Stimulated activated CD4-positive, alpha-beta T cell treated with anti-CD3 and anti-CD28 coated beads, Interleukin-15, amount 100 ng/mL, for 1 hour (primary cell): Measurements from ENCODE around the gene ILDR2.

Experiments used
- DNase-seq, 2 donors: peaks; one replicate each; pipeline ENCODE4 v3.0.0-alpha.2; 2020; ENCODE audit warnings: low read depth in 1 of 2, low spot score in 1 of 2

Gene ILDR2

DNA sequence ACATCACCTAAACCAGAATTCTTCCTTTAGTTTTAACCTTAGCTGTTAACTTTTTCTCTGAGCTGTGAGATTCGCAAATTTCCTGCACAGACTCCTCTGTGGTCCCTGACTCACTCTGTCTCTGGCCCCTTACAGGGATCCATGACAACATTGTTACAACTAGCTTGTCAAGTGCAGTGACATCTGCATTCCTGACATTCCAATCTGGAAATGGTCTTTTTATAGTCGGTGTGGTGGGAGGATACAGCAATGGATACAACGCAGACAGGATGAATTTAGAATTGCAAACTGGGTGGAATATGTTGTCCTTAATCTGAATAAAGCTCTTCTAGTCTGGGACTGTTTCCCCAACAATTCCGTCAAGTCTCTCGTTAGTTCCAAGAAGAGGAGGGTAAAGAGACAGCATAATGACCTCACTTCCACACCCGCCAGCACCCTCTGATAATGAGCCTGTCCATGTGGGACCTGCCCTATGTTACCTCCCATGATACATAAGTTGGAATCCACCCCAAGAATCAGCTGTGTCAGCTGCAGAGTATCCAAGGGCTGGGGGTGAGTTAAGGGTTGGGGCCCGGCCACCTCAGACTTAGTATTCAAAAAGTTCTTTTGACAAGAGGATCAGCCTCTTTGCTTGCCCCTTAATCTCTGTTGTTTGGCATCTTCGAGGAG is 49.4 kb downstream of the ILDR2 start:
- no peak for DNase-seq

DNA sequence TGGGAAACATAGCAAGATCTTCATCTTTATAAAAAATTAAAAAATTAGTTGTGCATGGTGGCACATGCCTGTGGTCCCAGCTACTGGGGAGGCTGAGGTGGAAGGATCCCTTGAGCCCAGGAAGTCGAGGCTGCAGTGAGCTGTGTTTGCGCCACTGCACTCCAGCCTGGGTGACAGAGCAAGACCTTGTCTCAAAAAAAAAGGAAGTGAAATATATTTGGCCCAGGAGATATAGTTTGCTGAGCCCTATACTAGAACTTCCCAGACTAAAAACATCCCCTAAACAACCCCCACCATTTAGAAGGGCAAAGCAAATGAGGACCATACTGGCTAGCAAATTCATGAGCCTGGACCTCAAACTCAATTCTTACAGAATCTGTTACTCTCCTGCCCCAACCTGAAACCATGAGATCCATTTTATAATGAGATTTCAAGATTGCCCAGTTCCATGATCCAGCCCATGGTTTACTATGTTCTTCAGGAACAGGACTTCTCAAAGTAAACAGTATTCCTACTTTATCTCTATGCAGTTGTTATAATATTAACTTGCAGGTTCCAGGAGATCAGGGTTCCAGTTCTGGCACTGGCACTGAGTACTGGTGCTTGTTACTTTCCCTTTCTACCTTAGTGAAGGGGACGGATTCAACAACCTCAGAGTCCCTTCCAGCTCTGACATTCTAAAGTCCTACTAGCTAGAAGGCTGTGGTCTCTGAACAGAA is 50.4 kb downstream of the ILDR2 start:
- no peak for DNase-seq

DNA sequence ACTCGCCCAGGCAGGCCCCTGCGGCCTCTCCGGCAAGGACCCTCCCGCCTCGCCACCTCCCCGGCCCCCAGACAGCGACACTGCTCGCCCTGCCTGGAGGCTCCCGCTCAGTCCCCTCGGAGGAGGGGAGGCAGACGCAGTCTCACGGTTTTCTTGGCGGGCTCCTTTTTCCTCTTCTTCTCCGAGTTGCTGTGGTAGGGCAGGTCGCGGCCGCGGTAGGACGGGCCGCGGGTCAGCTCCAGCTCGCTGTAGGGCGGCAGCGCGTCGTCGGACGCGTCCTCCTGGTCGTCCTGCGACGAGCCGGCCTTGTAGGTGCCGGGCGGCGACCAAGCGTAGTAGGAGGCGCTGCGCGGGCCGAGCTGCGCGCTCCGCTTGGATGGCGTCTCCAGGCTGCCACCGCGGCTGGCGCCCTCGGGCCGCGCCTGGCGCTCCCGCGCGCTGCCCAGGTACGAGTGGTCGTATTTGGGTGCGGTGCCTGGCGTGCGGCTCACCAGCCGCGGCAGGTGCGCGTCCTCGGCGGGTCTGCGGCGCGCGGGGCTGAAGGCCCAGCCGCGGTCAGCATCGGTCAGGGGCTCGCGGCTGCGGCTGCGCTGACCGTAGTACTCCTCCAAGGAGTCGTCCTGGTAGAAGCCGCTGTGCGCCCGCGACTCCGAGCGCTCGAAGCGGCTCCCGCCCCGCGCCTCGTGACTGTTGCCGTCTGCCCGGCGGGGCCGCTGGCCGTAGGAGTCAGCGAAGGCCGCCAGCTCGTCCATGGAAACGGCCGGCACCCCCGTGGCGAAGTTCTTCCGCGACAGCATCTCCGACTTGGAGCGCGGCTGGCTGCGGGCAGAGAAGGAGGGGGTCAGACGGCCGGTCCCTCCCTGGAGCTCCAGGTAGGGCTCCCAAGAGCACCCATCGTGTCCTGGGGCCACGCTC is 54.5 kb downstream of the ILDR2 start:
- DNase-seq = no peak

DNA sequence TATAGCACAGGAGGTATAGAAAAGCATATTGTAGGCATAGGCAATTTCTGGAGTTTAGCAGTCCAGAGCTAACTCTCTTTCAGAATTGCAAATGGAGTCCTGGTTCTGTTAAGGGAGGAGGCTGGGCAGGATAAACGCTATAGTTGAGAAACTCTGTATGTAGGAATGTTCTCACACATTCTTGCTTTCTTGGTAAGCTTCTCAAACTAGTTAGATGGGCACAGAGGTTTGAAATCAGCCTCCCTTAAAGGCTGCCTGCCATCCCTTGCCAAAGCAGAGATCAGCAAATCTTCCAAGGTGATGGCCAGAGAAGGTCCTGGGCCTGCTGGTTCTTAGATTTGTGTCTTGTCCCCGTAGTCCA is 56.4 kb downstream of the ILDR2 start:
- DNase-seq = no peak

DNA sequence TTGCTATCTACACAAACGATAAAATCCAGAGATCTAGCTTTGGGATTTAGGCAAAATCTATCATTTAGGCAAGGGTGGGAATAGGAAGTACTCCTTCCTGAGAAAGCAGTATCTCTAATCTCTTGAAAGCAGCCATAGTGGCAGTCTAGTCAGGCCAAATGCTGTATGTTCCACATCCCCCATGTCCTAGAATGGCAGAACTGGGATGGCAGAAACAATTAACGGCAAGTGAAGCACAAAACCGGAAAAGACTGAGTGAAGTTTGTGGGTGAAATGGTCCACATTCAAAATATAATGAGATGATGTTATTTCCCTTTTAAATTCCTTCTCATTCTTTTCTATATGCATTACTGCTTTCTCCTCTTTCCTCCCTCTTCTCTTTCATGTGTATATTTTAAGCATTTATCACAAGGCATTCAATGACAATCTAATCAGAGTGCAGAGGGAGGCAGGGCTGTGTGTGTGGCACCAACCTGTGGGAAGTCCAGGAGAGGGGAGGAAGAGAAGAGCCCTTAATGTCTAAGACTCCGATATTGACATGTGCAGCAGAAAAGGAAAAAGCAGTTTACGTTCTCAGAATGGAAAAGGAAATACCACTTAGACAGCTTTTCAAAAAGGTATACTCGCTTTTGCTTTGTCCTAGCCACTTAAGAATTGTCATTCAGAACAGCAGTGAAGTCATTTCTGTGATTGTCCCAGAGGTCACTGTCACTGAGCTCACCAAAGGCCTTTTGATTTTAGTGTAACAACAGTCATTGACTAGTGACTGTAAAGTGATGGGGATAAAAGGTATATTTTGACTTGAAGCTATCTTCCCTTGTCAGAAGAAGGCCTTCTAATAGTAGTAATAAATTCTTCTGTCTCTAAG is 57.0 kb downstream of the ILDR2 start:
- no peak for DNase-seq

DNA sequence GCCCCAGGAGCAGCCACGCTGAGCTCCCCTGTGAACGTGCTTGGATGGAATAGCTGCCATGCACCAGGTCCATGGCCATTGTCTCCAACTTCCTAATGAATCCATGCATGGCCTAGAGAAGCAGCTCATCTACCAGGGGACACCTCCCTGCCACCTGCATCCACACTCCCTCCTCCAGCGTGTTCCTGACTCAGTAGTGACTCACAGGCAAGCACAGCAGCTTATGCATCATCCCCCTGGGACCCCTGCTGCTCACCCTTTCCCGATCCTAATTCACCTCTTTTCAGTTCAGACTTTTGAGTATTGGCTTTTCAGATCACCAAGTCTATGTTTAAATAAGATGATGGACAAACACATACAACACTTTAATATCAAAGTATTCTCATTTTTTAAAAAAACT is 59.4 kb downstream of the ILDR2 start:
- DNase-seq = no peak

DNA sequence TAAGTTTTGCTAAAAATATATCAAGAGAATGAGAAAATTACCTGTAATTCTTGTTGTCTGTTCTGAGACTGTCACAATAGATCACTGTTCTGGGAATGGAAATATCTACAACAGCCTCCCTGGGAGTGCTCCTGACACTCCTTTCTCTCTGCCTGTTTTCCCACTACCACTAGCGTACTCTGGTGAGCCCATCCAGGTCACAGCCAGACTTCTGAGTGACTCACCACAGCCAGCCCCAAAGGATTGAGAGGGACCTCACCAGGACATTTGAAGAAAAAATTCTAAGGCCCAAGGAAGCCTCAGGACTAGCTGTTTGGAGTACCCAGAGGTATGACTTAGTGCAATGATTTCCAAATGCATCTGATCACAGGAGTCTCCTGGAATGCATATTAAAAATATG is 60.3 kb downstream of the ILDR2 start:
- DNase-seq = no peak

DNA sequence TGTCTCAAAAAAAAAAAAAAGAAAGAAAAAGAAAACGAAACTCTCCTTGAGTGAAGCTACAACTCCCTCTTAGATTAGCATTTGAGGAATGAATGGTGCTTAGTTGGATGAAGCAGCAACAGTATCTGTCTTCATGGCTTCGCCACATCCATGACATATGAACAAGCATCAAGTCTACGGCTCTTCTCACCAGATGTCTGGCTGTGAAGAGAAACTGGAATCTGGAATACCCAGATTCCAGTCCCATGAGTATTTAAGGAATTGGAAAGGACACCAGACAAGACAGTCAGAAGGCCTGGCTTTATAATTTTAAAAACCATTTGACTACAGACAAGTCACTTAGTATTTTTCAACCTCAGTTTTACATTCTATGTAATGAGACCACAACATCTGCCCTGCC is 61.2 kb downstream of the ILDR2 start:
- no peak for DNase-seq

DNA sequence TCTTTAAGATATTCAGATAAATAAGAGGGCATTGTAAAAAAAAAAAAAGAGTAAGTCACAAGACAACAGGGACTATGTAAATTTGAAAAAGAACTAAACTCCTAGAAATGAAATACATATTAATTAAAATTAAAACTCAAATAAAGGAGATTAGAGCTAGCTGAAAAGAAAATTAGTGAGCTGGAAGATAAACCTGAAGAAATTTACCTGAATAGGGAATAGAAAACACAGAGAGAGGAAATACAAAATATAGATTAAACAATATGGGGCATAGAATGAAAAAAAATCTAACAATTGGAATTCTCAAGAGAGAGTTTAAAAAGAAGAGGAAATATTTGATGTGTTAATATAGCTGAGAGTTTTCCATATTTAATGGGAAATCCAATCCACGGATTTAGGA is 63.7 kb downstream of the ILDR2 start:
- DNase-seq = no peak

DNA sequence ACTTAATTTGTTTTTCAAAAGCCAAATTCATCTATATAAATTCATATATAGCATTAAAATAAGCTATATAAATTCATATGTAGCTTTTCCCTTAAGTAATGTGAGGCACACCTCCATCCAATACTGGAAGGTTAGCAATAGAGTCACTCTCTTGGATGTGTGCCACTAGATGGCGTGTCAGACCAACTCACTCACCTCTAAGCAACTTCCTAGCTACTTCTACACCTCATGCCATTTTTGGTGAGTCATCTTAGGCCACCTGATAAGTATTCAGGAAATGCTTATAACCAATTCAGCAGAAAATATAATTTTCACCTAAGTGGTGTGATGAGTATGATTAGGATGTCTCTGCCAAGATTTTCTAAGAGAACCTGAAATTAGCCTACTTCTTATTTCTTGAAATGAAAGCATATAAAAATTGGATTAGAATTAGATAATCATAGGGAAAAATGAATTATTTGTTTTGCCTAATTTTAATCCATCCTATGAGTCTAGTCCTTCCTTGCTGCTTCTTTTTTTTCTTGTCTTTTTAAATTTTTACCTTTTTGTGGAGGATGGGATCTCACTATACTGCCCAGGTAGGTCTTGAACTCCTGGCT is 64.8 kb downstream of the ILDR2 start:
- DNase-seq = peak; percentile 37 to 48

DNA sequence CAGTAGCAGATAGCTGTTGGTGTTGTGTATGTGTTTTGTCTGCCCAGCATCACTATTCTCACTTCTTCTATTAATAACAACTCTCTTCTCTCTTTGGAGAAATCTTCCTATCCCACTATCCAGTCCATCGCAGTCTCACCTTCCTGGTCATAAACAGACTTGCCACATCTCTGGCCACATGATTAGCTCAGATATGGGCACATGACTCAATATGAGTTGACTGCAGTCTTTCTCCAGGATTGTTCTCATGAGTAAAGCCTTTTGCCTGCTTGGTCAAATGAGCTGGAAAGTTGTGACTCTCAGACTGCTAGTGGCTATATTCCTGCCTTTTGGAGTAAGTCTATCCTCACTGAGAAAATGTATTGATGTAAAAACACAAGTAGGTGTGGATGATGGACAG is 66.4 kb downstream of the ILDR2 start:
- no peak for DNase-seq

DNA sequence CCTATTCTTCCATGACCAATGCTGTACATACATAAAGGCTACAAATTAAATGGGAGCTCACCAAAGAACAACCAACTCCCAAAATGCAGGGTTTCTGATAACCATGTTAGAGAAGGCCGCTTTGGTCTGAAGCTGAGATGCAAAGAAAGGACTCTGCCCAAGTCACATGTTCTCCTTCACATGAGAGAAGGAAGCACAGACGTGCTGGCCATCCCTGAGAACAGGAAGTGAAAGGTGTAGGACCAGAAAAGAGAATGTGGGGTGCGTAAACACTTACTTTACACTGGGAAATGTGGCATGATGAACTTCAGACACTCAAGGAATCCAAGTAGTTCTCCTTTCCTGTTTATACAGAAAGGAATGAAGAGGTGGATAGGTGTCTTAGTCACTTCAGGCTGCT is 67.6 kb downstream of the ILDR2 start:
- no peak for DNase-seq

DNA sequence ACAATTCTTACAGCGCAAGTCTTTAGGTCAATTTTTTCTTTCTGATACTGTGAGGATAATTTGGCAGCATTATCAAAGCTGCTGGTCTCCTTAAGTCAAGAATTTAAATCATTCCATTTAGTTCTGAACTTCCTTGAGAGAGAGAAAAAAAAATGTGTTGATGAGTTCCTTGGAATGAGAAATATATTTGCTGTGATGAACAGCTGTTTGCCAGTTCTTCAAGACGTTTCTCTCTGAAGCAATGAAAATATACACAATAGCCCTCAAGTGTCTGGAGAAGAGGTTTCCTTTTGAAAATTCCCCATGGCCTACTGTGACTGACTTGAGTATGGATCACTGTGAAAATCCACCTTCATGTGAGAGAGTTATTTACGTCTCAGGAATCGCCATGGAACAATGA is 68.3 kb downstream of the ILDR2 start:
- DNase-seq = no peak

DNA sequence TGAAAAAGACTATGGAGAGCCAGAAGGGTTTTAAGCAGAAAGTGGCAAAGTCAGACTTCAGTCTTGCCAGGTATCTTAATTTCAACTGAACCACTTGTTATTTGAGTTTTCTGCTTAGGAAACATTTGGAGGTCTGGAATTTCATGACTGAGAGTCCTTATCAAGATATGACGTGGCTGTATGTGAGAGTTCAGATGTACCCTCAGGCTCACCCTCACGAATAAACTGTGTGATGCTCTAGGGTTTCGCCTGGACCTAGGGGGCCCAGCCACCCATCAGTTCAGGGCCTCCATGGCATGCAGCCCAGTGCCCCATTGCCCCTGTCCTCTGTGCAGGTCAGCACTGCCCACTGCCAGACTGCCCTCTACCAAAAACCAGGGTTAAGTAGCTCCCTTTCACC is 68.7 kb downstream of the ILDR2 start:
- no peak for DNase-seq

DNA sequence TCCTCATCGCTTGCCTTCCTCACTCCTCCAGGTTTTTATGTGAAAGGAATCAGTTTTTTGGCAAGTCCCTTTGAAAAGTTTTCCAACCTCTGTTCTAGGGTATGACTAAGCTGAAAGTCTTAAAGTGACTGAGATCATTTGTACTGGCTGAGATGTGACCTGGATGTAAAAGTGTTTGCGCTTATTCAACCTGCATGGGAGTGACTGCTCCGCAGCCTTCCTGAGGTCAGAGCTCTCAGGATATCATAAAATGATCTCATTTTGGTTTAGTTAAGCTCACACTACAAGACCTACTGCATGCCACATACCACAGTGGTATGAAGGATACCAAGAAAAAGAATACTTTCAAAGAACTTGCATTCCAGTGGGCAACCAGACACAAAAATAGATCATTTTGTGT is 69.4 kb downstream of the ILDR2 start:
- no peak for DNase-seq

DNA sequence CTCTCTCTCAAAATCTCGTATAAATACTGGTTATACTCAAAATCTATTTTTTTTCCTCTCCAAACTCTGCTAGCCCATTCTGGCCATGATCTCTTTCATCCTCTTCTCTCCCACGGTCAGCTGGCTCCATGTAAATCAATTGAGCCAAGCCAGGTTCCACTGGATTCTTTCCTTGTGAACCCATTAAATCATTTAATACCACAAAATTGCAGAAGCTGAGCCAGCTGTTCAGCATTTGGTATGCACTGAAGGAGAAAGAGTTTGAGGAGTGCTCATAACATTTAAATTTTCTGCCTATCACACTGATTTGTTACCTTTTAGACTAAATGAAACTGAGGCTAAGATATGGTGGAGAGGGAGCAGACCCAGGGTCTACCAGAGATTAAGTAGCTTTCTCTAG is 70.2 kb downstream of the ILDR2 start:
- DNase-seq = no peak

DNA sequence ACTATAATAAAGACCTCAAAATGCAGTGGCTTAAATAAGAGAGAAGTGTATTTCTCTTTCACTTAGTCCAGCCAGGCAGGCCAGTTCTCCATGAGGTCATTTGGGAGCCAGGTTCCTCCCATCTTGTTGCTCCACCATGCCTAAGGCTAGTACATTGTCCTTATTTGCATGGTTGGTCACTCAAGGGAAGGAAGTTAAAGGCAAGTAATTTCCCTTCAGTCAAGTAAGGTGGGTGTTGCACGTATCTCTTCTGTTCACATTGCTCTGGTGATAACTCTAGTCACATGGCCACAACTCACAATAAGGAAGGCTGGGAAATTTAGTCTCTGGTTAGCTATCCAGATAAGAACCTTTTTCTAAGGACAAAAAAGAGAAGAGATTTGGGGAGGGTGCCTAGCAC is 72.1 kb downstream of the ILDR2 start:
- DNase-seq = no peak

DNA sequence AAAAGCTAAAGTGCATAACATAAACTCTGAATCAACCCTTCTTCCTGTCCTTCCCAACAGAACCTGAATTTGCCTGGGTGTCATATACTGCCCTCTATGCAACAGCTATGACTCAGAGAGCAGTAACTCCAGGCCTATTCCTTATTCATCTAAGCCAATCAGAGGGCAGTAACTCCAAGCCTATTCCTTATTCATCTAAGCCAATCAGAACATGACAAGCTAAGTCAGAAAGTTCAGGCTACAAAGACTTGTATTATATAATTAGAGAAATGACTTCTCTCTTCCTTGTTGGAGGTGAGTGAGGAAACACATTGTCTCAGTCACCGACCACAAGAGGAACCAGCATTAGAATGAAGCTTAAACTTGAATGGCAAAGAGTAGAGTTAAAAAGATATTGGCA is 73.1 kb downstream of the ILDR2 start:
- DNase-seq = no peak

DNA sequence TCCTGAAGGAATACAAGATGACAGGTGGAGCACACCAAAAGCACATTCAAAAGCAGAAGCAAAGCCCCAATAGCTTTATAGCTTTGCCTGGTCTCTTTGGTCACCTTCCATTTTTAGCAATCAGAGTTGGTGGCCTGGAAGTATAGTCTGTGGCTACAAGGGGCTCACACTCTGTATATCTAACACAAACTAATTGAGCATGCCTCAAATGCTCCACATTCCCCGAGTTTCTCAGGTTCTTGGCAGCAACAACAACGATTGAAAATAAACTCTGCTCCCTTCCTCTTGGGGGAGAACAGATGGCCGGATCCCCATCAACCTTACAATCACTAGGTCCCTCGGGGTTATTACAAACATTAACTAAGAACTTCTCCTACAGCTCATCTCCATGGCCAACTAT is 74.4 kb downstream of the ILDR2 start:
- no peak for DNase-seq

DNA sequence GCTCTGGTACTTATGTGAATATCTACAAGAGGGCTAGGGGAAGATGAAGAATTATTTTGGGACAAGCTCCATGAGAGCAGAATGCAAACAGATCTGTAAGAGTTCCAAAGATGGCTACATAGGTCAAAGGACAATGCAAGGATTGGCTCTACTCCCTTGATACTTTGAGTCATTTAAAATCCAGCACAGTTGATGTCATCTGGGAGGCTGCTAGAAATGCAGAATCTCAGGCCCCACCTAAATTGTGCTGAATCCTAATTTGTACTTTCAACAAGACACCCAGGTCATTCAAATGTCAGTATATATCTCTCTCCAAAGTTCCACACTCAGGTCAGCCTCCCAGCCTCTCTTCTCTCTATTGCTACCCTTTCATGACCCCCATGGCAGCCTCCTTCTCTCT is 75.6 kb downstream of the ILDR2 start:
- DNase-seq = no peak

DNA sequence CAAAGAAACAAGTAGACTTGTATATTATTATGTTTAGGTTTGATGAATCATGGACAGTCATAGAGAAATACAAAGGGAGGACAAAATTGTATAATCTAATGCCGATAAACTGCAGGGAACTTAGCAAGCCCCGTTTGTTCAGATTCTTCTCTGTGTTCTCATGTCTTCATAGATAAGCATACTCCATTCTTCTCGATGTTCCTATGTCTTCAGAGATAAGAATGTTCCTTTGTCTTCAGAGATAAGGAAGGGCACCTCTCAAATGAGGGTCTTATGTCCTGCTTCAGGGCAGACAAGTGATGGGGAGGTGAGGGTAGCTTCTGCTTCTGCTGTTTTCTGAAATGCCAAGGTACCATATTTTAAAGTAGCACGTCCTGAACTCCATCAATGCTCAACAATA is 79.6 kb downstream of the ILDR2 start:
- DNase-seq = no peak
